Placental epithelial cell (primary cell): Measurements from ENCODE around the gene PIK3CD. TPM values are rescaled to one million over a fixed set of nuclear protein-coding genes. Genes with fewer than 3 reads are reported as not detected.

Source experiments
- total RNA-seq: library from RNA; depleted of rRNA; stranded (reverse); fragments of >200 nt; gene quantifications from 2 replicates; pipeline ENCODE4 v1.2.3, GENCODE V29; 2012

PIK3CD gene
- 7.5 and 14.1 TPM in 2 replicates for total RNA-seq

DNA sequence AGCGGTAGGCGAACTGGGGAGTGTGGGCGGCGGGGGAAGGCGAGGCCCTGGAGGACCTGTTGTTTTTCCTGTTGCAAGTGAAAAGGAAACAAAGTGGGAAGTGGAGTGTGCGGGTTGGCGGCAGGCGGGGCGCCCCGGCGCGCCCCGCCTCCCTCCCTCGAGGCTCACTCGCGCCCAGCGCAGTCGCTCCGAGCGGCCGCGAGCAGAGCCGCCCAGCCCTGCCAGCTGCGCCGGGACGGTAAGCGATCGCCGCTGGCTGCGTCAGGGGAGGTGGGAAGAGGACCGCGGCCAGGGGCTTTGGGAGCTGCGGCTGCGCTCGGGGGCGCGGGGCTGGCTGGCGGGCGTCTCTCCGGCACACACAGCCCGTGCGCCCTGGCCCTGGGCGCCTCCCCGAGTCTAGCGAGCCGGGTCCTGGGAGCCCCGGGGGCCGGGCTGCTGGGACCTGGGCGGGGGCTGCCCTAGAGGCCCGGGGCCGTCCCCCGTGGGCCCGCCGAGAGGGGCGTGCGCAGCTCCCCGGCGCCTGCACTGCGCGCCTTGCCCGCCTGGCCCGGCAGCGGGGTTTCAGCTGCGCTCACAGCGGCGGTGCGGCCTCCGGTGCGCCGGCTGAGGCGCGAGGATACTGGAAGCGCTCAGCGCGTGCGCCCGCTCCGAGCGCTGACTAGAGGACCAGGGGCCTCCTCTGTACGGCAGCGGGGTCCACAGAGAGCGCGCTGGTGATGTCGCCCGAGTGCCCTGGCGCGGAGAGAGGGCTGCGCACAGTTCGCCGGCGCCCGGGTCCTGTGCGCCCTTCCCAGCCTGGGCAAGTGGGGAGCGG lies at the start of gene PIK3CD:
PIK3CD (plus strand) TSS at position 167 of the 814 bp plus-strand sequence. CDS start 58,725 bp downstream, outside the sequence.

Other genes starting within 250 kb of the PIK3CD start
- 1.6 and 3.5 TPM in 2 replicates for gene SLC25A33, start 112.3 kb upstream of the PIK3CD start, total RNA-seq
- 3.1 and 4.1 TPM in 2 replicates for gene TMEM201, start 62.8 kb upstream of the PIK3CD start, total RNA-seq
- 85.2 and 99.4 TPM in 2 replicates for gene CLSTN1, start 172.2 kb downstream of the PIK3CD start, total RNA-seq